Body of pancreas (tissue), 4 donors: ENCODE data around the gene BICD2.
"Not testable (repeated sequence)": the region's sequence is repeated elsewhere in the genome, so short reads cannot be mapped to it uniquely, and the experiment has no call there.

Source experiments
- POLR2A ChIP-seq, 3 donors: fragments of 450-650 bp; IDR thresholded peaks; one replicate each; pipeline ENCODE4 v1.6.1; 2016; ENCODE audit warnings: antibody characterized with exemption in 3 of 3, mild to moderate bottlenecking in 2 of 3
- TF ChIP-seq, protein P1 (sequence below), 7 experiments: fragments of 450-650 bp in 4 of 7; fragments of 200-600 bp in 3 of 7; sonication (generic) in 3 of 7; IDR thresholded peaks; one replicate each; pipeline ENCODE4 v1.5.1; 2016 to 2019; ENCODE audit warnings: antibody characterized with exemption in 7 of 7

DNA sequence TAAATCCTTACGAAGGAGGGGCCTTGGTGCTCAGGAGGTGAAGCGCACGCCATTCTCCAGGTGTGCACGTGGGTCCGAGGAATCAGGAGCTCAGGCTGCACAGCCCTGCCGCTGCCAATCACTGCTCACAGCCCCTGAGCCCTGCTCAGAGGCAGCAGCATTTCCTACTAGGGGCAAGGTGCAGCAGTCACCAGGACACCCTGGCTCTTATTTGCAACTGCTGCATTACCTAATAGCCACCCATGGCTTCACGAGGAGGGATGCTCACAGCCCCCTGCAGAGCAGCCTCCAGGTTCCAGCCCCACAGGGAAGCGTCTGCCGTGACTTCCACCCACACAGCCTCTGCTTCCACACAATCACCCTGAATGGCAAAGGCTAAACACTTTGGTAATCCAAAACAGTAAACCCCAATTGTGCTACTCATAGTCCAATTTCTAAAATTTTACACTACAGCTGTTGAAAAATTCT is 31.7 kb upstream of the BICD2 start:
- TF ChIP-seq, protein P1, sequence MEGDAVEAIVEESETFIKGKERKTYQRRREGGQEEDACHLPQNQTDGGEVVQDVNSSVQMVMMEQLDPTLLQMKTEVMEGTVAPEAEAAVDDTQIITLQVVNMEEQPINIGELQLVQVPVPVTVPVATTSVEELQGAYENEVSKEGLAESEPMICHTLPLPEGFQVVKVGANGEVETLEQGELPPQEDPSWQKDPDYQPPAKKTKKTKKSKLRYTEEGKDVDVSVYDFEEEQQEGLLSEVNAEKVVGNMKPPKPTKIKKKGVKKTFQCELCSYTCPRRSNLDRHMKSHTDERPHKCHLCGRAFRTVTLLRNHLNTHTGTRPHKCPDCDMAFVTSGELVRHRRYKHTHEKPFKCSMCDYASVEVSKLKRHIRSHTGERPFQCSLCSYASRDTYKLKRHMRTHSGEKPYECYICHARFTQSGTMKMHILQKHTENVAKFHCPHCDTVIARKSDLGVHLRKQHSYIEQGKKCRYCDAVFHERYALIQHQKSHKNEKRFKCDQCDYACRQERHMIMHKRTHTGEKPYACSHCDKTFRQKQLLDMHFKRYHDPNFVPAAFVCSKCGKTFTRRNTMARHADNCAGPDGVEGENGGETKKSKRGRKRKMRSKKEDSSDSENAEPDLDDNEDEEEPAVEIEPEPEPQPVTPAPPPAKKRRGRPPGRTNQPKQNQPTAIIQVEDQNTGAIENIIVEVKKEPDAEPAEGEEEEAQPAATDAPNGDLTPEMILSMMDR (IDR thresholded peaks at IDR 0.05), result not testable (repeated sequence)
- TF ChIP-seq POLR2A (IDR thresholded peaks at IDR 0.05), result not testable (repeated sequence)
